ENCODE data around the gene ZP2.

DNA sequence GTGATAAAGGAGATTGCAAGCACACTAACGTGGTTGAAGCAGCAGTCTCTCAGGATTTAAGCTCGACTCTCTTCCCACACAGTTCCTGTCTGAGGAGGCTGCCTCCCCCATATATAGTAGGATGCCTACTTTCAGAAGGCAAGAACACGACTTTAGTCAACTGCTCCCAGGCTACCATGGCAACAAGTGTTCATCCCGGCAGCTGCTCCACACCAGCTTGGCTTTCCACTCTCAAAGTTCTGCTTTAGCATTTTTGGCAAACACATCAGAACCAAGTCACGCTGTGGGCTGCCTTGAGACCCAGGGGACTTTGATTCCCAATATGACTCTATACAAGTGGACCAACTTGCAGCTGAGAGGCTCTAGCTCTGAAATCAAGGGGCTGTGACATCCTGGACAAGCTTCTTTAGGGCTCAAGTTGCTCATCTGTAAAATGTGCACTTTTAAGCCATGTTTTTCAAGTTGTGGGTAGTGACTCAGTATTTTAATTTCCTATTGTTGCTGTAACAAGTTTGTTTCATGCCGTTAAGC, 16.5 kb downstream of the ZP2 start:
- TF ChIP-seq, protein P1, sequence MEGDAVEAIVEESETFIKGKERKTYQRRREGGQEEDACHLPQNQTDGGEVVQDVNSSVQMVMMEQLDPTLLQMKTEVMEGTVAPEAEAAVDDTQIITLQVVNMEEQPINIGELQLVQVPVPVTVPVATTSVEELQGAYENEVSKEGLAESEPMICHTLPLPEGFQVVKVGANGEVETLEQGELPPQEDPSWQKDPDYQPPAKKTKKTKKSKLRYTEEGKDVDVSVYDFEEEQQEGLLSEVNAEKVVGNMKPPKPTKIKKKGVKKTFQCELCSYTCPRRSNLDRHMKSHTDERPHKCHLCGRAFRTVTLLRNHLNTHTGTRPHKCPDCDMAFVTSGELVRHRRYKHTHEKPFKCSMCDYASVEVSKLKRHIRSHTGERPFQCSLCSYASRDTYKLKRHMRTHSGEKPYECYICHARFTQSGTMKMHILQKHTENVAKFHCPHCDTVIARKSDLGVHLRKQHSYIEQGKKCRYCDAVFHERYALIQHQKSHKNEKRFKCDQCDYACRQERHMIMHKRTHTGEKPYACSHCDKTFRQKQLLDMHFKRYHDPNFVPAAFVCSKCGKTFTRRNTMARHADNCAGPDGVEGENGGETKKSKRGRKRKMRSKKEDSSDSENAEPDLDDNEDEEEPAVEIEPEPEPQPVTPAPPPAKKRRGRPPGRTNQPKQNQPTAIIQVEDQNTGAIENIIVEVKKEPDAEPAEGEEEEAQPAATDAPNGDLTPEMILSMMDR (conservative IDR thresholded peaks at IDR 0.05) = no peak
- no peak for TF ChIP-seq EZH2 (IDR thresholded peaks at IDR 0.05; ENCODE audit: low read depth)
